ENCODE measurements around the gene GUCY1A1.

The GUCY1A1 gene

DNA sequence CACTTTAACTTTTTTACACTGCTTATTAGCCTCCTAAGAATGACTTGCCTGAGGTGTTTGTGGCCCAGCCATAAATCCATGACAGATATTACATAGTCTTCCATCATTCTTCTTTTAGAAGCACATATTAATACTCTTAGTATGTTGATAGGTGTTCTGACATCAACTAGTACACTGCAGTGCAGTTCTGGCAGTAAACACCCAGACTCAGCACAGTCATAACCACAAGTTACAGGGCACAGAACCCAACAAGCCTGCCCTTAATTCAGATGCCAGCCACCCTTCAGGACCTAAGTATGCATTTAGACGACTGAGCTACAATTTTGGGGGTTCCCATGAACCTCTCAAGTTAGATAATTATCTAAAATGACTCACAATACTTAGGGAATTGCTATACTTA, 55.7 kb downstream of the GUCY1A1 start:
- Histone ChIP-seq H3K36me3 (ENCODE audit: insufficient read depth, low read depth, low read length) (no peaks in the 10 kb centered on the region), H3K27me3 (ENCODE audit: insufficient read depth, low read length) (no peaks in the 10 kb centered on the region), H3K27ac (ENCODE audit: low read length) (no peak overlapping the region), H3K9ac (ENCODE audit: low read depth, low read length) (no peak overlapping the region), H3K9me3 (ENCODE audit: insufficient read depth, low read depth, low read length) (no peaks in the 10 kb centered on the region), H3K4me3 (ENCODE audit: low read length) (no peak overlapping the region), H3K4me1 (ENCODE audit: insufficient read depth, low read length) (peaks cover 8% of the 10 kb centered on the region)

DNA sequence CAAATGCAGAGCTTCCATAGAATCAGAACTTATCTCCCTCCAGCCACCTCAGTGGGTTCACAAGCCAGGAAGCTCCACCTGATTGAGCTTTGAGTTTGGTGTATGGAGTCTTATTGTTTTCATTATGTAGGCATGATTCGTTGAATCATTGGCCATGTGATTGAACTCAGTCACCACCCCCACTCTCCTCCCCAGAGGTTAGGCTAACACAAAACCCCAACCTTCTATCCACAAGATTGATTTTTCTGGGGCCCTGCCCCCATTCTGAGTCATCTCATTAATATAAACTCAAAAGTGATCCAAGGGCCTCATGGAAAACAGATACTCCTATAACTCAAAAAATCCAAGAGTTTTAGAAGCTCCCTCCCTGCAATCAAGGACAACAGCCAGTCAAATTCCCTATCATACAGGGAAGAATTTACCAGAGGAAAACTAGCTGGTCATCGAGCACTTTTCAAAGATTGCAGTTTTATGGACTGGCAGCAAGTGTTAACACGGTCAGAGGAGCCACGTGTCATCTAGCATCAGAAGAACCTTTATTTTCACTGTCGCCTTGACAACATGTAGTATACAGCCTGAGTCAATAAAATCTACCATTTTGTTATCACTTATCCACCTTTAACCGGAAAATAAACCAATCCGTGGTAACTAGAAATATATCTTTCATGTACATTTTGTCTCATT, 56.3 kb downstream of the GUCY1A1 start:
- Histone ChIP-seq H3K27ac (ENCODE audit: low read length) (no peak overlapping the region), H3K9ac (ENCODE audit: low read depth, low read length) (no peak overlapping the region), H3K4me3 (ENCODE audit: low read length) (no peak overlapping the region), H3K4me1 (ENCODE audit: insufficient read depth, low read length) (peaks cover 8% of the 10 kb centered on the region), H3K9me3 (ENCODE audit: insufficient read depth, low read depth, low read length) (no peaks in the 10 kb centered on the region), H3K27me3 (ENCODE audit: insufficient read depth, low read length) (no peaks in the 10 kb centered on the region), H3K36me3 (ENCODE audit: insufficient read depth, low read depth, low read length) (no peaks in the 10 kb centered on the region)

DNA sequence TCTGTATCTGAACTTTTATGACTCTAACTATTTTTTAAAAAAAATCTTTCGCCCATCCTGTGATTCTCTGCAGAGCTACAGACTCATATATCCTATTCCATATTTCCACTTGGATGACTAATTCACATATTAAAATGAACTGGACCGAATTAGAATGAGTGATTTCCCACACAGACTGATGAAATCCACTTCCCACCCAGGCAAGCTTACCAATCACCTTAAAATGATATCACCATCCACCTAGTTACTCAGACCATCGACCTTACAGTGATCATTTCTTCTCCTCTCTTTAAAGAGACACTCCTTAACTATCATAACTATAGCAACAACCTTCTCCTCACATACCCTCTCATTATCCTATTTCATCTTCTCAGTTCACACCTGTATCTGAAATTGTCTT, 58.1 kb downstream of the GUCY1A1 start:
- Histone ChIP-seq H3K27me3 (ENCODE audit: insufficient read depth, low read length) (no peaks in the 10 kb centered on the region), H3K4me3 (ENCODE audit: low read length) (no peak overlapping the region), H3K4me1 (ENCODE audit: insufficient read depth, low read length) (peaks cover 8% of the 10 kb centered on the region), H3K9me3 (ENCODE audit: insufficient read depth, low read depth, low read length) (no peaks in the 10 kb centered on the region), H3K36me3 (ENCODE audit: insufficient read depth, low read depth, low read length) (no peaks in the 10 kb centered on the region), H3K9ac (ENCODE audit: low read depth, low read length) (no peak overlapping the region), H3K27ac (ENCODE audit: low read length) (no peak overlapping the region)

DNA sequence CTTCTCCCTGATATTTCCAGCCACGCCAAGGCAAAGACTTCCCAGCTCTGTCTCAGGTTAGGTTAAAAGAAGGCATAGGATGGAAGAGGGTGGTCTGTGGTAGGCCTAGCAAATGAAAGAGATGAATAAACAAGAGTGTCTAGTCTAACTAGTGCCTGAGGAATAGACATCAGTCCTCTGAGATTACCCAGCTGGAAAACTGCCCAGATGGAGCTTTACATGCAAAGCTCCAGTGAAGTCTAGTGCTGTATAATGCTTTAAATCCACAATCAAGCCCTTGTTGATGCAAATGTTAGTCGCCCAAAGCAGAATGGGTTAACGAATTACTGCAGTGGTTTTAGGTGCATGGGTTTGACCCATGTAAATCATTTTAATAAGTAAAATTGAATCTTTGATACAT, 67.4 kb downstream of the GUCY1A1 start:
- no peaks in the 10 kb centered on the region for H3K36me3 ChIP-seq (ENCODE audit: insufficient read depth, low read depth, low read length)
- no peak overlapping the region for H3K27ac ChIP-seq (ENCODE audit: low read length)
- H3K9me3 ChIP-seq (ENCODE audit: insufficient read depth, low read depth, low read length) = no peaks in the 10 kb centered on the region
- no peak overlapping the region for H3K9ac ChIP-seq (ENCODE audit: low read depth, low read length)
- no peaks in the 10 kb centered on the region for H3K27me3 ChIP-seq (ENCODE audit: insufficient read depth, low read length)
- no peak overlapping the region for H3K4me3 ChIP-seq (ENCODE audit: low read length)
- no peaks in the 10 kb centered on the region for H3K4me1 ChIP-seq (ENCODE audit: insufficient read depth, low read length)

DNA sequence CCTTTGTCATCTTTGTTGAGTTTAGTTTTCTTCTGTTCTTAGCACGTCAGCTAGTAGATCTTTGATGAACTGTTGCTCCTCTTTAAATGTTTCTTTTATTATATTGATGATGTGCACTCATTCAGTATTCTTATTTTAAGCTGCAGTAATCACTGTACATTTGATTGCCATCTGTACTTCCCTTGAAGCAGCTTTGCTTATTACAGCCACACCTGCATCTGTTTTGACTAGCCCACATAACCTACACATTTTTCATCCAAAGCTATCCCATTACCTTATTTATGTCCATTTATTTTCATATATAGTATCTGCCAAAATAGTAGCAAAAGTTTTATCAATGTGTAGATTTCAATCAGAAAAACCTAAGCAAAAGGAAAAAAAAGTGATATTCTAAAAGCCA, 68.3 kb downstream of the GUCY1A1 start:
- no peak overlapping the region for H3K9ac ChIP-seq (ENCODE audit: low read depth, low read length)
- H3K27ac ChIP-seq (ENCODE audit: low read length) = no peak overlapping the region
- H3K4me1 ChIP-seq (ENCODE audit: insufficient read depth, low read length) = no peaks in the 10 kb centered on the region

DNA sequence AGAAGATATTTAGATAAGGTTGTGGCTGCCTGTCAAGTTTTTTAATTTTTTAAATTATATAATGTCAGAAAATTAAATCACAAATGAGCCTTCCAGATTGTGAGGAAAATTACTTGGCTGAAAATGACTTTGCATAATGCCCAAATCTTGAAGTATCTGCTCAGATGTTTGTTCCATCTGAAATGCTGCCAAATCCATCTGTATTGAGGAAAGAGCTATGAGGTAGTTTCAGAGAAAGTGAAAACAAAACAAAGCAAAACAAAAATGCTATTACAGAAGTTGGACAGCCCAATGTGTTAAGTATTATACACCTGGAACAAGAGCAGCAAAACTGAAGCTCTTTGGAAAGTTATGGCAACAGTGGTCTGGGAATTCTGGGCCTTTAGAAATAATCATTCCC, 68.8 kb downstream of the GUCY1A1 start:
- Histone ChIP-seq H3K27me3 (ENCODE audit: insufficient read depth, low read length) (no peaks in the 10 kb centered on the region), H3K4me3 (ENCODE audit: low read length) (no peak overlapping the region), H3K9me3 (ENCODE audit: insufficient read depth, low read depth, low read length) (no peaks in the 10 kb centered on the region), H3K36me3 (ENCODE audit: insufficient read depth, low read depth, low read length) (no peaks in the 10 kb centered on the region), H3K4me1 (ENCODE audit: insufficient read depth, low read length) (no peaks in the 10 kb centered on the region), H3K27ac (ENCODE audit: low read length) (no peak overlapping the region), H3K9ac (ENCODE audit: low read depth, low read length) (no peak overlapping the region)

More for the DNA sequence above, 68.3 kb downstream of the GUCY1A1 start:
- Histone ChIP-seq H3K9me3 (ENCODE audit: insufficient read depth, low read depth, low read length) (no peaks in the 10 kb centered on the region), H3K4me3 (ENCODE audit: low read length) (no peak overlapping the region), H3K36me3 (ENCODE audit: insufficient read depth, low read depth, low read length) (no peaks in the 10 kb centered on the region), H3K27me3 (ENCODE audit: insufficient read depth, low read length) (no peaks in the 10 kb centered on the region)

DNA sequence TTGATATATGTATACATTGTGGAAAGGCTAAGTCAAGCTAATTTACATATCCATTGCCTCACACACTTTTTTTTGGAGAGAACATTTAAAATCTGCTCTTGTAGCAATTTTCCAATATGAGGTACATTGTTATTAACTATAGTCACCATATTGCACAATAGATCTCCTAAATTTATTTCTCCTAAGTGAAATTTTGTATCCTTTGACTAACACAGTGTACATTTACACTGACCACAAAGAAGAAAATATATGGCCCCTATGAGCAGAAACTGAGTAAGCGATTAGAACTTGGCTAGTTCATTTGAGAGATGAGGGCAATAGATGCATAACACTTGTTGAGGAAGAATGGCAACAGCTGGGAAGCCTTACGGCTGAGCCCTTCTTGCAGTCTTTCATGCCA, 71.9 kb downstream of the GUCY1A1 start:
- Histone ChIP-seq H3K9ac (ENCODE audit: low read depth, low read length) (no peak overlapping the region), H3K36me3 (ENCODE audit: insufficient read depth, low read depth, low read length) (no peaks in the 10 kb centered on the region), H3K4me1 (ENCODE audit: insufficient read depth, low read length) (no peaks in the 10 kb centered on the region), H3K27me3 (ENCODE audit: insufficient read depth, low read length) (no peaks in the 10 kb centered on the region), H3K27ac (ENCODE audit: low read length) (no peak overlapping the region), H3K4me3 (ENCODE audit: low read length) (no peak overlapping the region), H3K9me3 (ENCODE audit: insufficient read depth, low read depth, low read length) (no peaks in the 10 kb centered on the region)

DNA sequence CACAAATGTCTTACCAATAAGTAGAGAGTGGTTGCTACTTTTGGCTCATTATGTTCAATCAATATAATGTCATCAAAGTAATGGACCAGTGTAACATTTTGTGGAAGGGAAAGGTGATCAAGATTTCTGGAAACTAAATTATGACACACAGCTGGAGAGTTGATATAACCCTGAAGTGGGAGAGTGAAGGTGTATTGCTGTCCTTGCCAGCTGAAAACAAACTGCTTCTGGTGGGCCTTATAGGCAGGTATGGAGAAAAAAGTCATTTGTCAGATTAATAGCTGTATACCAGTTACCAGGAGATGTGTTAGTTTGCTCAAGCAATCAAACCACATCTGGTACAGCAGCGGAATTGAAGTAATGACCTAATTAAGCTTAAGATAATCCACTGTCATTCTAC, 74.9 kb downstream of the GUCY1A1 start:
- peaks cover 8% of the 10 kb centered on the region for H3K4me1 ChIP-seq (ENCODE audit: insufficient read depth, low read length)
- no peak overlapping the region for H3K9ac ChIP-seq (ENCODE audit: low read depth, low read length)
- H3K4me3 ChIP-seq (ENCODE audit: low read length) = no peak overlapping the region
- H3K9me3 ChIP-seq (ENCODE audit: insufficient read depth, low read depth, low read length) = no peaks in the 10 kb centered on the region
- H3K27me3 ChIP-seq (ENCODE audit: insufficient read depth, low read length) = no peaks in the 10 kb centered on the region
- no peak overlapping the region for H3K27ac ChIP-seq (ENCODE audit: low read length)
- no peaks in the 10 kb centered on the region for H3K36me3 ChIP-seq (ENCODE audit: insufficient read depth, low read depth, low read length)

DNA sequence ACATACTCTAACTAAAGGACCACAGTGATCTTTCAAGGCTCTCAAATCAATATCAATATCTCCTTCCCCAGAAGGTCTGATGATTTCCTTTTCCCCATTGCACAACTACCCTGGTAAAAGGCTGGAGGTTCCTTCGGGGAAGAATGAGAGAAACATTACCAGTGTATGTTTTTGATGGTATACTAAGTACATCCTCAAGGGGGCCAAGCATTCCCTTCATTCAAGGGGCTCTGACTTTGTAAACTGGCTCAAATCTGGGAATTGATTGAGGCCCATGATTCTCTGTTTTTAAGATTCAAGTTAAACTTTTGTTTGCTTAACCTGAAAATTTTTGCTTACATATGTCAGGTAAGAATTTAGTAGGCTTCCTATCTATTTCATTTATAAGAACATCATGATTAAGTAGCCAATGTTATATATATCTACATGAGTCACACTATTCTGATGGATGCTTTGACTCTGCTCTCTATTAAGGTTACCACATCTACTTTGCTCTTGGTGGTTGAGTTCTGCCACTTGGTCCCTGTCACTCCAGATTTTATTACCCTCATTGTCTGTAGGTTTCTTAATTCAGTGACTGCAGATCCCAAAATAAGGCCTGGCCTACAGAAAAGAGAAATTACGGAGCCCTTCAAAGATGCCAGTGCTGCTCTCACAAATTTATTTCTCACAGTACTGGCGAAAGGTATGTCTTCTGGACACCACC, 75.8 kb downstream of the GUCY1A1 start:
- Histone ChIP-seq H3K4me3 (ENCODE audit: low read length) (no peak overlapping the region), H3K27me3 (ENCODE audit: insufficient read depth, low read length) (no peaks in the 10 kb centered on the region), H3K9me3 (ENCODE audit: insufficient read depth, low read depth, low read length) (no peaks in the 10 kb centered on the region), H3K27ac (ENCODE audit: low read length) (no peak overlapping the region), H3K36me3 (ENCODE audit: insufficient read depth, low read depth, low read length) (no peaks in the 10 kb centered on the region), H3K9ac (ENCODE audit: low read depth, low read length) (no peak overlapping the region), H3K4me1 (ENCODE audit: insufficient read depth, low read length) (peaks cover 8% of the 10 kb centered on the region)

DNA sequence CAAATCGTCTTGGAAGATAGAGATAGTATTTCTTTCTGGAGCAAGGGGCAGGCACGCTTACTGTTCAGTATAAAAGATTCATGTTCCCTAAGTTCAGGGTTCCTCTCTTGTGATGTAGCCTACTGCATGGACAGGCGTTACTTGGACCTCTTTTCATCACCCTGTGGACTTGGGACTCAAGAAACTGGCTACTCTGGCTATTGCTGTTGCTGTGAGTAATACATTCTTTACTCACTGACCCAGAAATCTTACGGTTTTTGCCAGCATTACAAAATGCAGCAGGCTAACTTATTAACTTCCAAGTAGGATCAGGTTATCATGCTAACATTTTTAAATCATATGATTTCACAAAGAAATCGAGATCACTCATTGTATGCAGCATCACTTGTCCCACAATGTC, 79.3 kb downstream of the GUCY1A1 start:
- Histone ChIP-seq H3K27me3 (ENCODE audit: insufficient read depth, low read length) (no peaks in the 10 kb centered on the region), H3K36me3 (ENCODE audit: insufficient read depth, low read depth, low read length) (no peaks in the 10 kb centered on the region), H3K9me3 (ENCODE audit: insufficient read depth, low read depth, low read length) (no peaks in the 10 kb centered on the region), H3K4me3 (ENCODE audit: low read length) (no peak overlapping the region), H3K27ac (ENCODE audit: low read length) (no peak overlapping the region), H3K4me1 (ENCODE audit: insufficient read depth, low read length) (peaks cover 8% of the 10 kb centered on the region), H3K9ac (ENCODE audit: low read depth, low read length) (no peak overlapping the region)

DNA sequence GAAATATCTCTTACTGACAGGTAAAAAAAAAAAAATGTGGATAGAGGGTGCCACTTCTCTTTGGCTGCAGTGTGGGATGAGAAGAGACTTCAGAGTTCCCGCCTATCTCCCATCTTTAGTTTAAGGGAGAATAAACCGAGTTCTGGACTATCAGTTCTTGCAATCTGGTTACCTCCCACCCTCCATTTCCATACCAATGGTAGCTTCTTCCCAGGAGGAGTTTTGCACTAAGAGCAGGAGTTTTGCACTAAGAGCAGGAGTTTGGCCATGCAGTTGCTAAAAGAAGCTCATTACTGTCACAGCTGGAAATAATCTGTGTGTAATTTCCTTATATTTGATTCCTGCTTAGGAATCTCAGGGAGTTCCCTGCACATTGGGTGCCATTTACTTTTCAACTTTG, 81.4 kb downstream of the GUCY1A1 start:
- Histone ChIP-seq H3K4me3 (ENCODE audit: low read length) (no peak overlapping the region), H3K27ac (ENCODE audit: low read length) (no peak overlapping the region), H3K9me3 (ENCODE audit: insufficient read depth, low read depth, low read length) (no peaks in the 10 kb centered on the region), H3K9ac (ENCODE audit: low read depth, low read length) (no peak overlapping the region), H3K4me1 (ENCODE audit: insufficient read depth, low read length) (peaks cover 8% of the 10 kb centered on the region), H3K36me3 (ENCODE audit: insufficient read depth, low read depth, low read length) (no peaks in the 10 kb centered on the region), H3K27me3 (ENCODE audit: insufficient read depth, low read length) (no peaks in the 10 kb centered on the region)

DNA sequence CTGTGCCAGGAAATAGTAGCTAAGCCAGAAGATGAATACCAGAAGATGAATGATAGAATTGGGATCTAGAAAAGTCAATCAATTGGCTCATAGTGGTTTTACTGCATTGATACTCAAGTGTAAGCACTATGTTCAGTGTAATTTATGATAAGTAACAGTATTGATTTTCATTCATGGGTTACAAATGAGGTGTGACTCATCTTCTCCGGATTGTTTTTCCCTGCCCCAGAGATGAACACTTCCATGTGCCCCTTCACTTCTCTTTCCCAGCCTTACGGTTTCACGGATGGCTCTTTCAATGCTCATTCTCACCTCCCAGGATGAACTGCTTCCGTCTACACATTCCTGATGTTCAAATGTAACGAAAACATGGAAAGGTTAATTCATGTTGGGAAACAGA, 82.4 kb downstream of the GUCY1A1 start:
- Histone ChIP-seq H3K27me3 (ENCODE audit: insufficient read depth, low read length) (no peaks in the 10 kb centered on the region), H3K9me3 (ENCODE audit: insufficient read depth, low read depth, low read length) (no peaks in the 10 kb centered on the region), H3K4me1 (ENCODE audit: insufficient read depth, low read length) (peaks cover 8% of the 10 kb centered on the region), H3K36me3 (ENCODE audit: insufficient read depth, low read depth, low read length) (no peaks in the 10 kb centered on the region), H3K4me3 (ENCODE audit: low read length) (no peak overlapping the region), H3K27ac (ENCODE audit: low read length) (no peak overlapping the region), H3K9ac (ENCODE audit: low read depth, low read length) (no peak overlapping the region)
